Stomach (tissue), 4 donors: Measurements from ENCODE around the gene UHRF2.

ENCODE experiments used
- CTCF ChIP-seq, 7 experiments: fragments of 450-650 bp in 4 of 7; fragments of 200-600 bp in 3 of 7; sonication (generic) in 3 of 7; IDR thresholded peaks; one replicate each; pipeline ENCODE4 v1.5.1; 2016 to 2019; ENCODE audit warnings: antibody characterized with exemption in 7 of 7, control low read depth in 2 of 7, mild to moderate bottlenecking in 1 of 7
- EP300 ChIP-seq: sonication (generic); formaldehyde crosslinking; IDR thresholded peaks from one replicate; pipeline ENCODE4 v1.6.1; 2017; ENCODE audit warnings: antibody characterized with exemption

- no peak for TF ChIP-seq CTCF (IDR thresholded peaks at IDR 0.05)
- TF ChIP-seq EP300: no peak
These were observed 5.8 kb downstream of the UHRF2 start for GRCh38 chr9:6418764-6419163.
